PC-9 (cell line): ENCODE data around the gene VSIG10.

Experiments used
- EZH2 ChIP-seq: fragments of 200-600 bp; sonication (generic); IDR thresholded peaks from 2 replicates; pipeline ENCODE4 v1.8.0; 2017; ENCODE audit warnings: antibody characterized with exemption, low read depth
- TF ChIP-seq, protein P1 (sequence below): fragments of 200-600 bp; sonication (generic); conservative IDR thresholded peaks from 2 replicates; pipeline ENCODE4 v1.6.1; 2017; ENCODE audit warnings: mixed run types, antibody characterized with exemption, mild to moderate bottlenecking, moderate library complexity

DNA sequence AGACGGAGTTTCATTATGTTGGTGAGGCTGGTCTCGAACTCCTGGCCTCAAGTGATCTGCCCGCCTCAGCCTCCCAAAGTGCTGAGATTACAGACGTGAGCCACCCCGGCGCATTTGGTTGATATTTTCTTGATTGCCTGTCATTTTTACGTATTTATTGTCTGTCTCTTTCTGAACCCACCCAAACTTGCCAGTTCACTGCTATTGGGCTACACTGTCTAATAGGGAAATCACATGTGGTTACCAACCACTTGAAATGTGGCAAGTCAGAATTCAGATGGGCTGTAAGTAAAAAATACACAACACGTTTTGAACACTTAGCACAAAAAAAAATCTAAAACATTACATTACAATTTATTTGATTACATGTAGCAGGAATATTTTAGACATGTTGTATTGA lies 44.9 kb downstream of the VSIG10 start:
- TF ChIP-seq, protein P1, sequence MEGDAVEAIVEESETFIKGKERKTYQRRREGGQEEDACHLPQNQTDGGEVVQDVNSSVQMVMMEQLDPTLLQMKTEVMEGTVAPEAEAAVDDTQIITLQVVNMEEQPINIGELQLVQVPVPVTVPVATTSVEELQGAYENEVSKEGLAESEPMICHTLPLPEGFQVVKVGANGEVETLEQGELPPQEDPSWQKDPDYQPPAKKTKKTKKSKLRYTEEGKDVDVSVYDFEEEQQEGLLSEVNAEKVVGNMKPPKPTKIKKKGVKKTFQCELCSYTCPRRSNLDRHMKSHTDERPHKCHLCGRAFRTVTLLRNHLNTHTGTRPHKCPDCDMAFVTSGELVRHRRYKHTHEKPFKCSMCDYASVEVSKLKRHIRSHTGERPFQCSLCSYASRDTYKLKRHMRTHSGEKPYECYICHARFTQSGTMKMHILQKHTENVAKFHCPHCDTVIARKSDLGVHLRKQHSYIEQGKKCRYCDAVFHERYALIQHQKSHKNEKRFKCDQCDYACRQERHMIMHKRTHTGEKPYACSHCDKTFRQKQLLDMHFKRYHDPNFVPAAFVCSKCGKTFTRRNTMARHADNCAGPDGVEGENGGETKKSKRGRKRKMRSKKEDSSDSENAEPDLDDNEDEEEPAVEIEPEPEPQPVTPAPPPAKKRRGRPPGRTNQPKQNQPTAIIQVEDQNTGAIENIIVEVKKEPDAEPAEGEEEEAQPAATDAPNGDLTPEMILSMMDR, result no peak
- no peak for TF ChIP-seq EZH2
